Rectal smooth muscle tissue (tissue), 1 donor: ENCODE results near the gene ARPC4.
A peak's percentile ranks its signal among the peaks of the same experiment; 100 is the strongest.

Experiments used
- H3K27ac ChIP-seq: one replicate; pipeline ENCODE4 v1.7.0; 2013; ENCODE audit warnings: low read depth, low read length, inconsistent platforms
- H3K27me3 ChIP-seq: one replicate; pipeline ENCODE4 v1.7.0; 2013; ENCODE audit warnings: low read length; ENCODE audit not compliant: control insufficient read depth, insufficient read depth
- H3K36me3 ChIP-seq: one replicate; pipeline ENCODE4 v1.7.0; 2013; ENCODE audit warnings: low read length; ENCODE audit not compliant: control insufficient read depth, insufficient read depth
- H3K4me1 ChIP-seq: one replicate; pipeline ENCODE4 v1.7.0; 2013; ENCODE audit warnings: low read length; ENCODE audit not compliant: control insufficient read depth, insufficient read depth
- H3K4me3 ChIP-seq: one replicate; pipeline ENCODE4 v1.7.0; 2013; ENCODE audit warnings: low read length
- H3K9ac ChIP-seq: one replicate; pipeline ENCODE4 v1.7.0; 2013; ENCODE audit warnings: low read length

ARPC4 gene

GRCh38 chr3:9792405-9793160 lies at the start of gene ARPC4, which contains the start of gene TADA3:
TSS of gene ARPC4 (plus strand) at chr3:9793082. CDS start at chr3:9793122, 40 bp downstream.
TSS of gene TADA3 (minus strand) at chr3:9792473. CDS start at chr3:9791466, 1,007 bp downstream.
- H3K27me3 ChIP-seq, result no peaks in the 10 kb centered on the region
- H3K4me3 ChIP-seq, result peak within 1 kb of the TSS; percentile 90
- peak within 1 kb of the TSS; percentile 82 for H3K9ac ChIP-seq
- peak within 1 kb of the TSS; percentile 96 for H3K27ac ChIP-seq
- peaks cover 13% of the 10 kb centered on the region for H3K36me3 ChIP-seq
- H3K4me1 ChIP-seq, result peaks cover 20% of the 10 kb centered on the region

- H3K9ac ChIP-seq, result no peak overlapping the region
These were observed 49.3 kb upstream of the ARPC4 start for GRCh38 chr3:9743548-9743947.

GRCh38 chr3:9744162-9744561 lies 48.7 kb upstream of the ARPC4 start:
- H3K4me1 ChIP-seq, result peaks cover 3% of the 10 kb centered on the region
- H3K27ac ChIP-seq, result no peak overlapping the region
- no peak overlapping the region for H3K9ac ChIP-seq
- H3K36me3 ChIP-seq, result peaks cover 70% of the 10 kb centered on the region
- H3K4me3 ChIP-seq, result no peak overlapping the region
- H3K27me3 ChIP-seq, result no peaks in the 10 kb centered on the region

More at GRCh38 chr3:9743548-9743947, 49.3 kb upstream of the ARPC4 start:
- Histone ChIP-seq H3K4me1 (no peaks in the 10 kb centered on the region), H3K27ac (no peak overlapping the region), H3K4me3 (no peak overlapping the region), H3K27me3 (no peaks in the 10 kb centered on the region), H3K36me3 (peaks cover 77% of the 10 kb centered on the region)

GRCh38 chr3:9745521-9745920 lies 47.4 kb upstream of the ARPC4 start:
- no peak overlapping the region for H3K27ac ChIP-seq
- no peak overlapping the region for H3K4me3 ChIP-seq
- H3K9ac ChIP-seq, result no peak overlapping the region
- no peaks in the 10 kb centered on the region for H3K27me3 ChIP-seq
- H3K4me1 ChIP-seq, result peaks cover 3% of the 10 kb centered on the region
- peaks cover 61% of the 10 kb centered on the region for H3K36me3 ChIP-seq

GRCh38 chr3:9746330-9746729 lies 46.6 kb upstream of the ARPC4 start:
- Histone ChIP-seq H3K4me1 (peaks cover 11% of the 10 kb centered on the region), H3K4me3 (no peak overlapping the region), H3K9ac (no peak overlapping the region), H3K27me3 (no peaks in the 10 kb centered on the region), H3K27ac (no peak overlapping the region), H3K36me3 (peaks cover 54% of the 10 kb centered on the region)

GRCh38 chr3:9747267-9747666 lies 45.6 kb upstream of the ARPC4 start:
- Histone ChIP-seq H3K36me3 (peaks cover 54% of the 10 kb centered on the region), H3K4me1 (peaks cover 13% of the 10 kb centered on the region), H3K4me3 (no peak overlapping the region), H3K27me3 (no peaks in the 10 kb centered on the region), H3K27ac (no peak overlapping the region), H3K9ac (no peak overlapping the region)

GRCh38 chr3:9748031-9748430 lies 44.9 kb upstream of the ARPC4 start:
- Histone ChIP-seq H3K4me3 (no peak overlapping the region), H3K4me1 (peaks cover 13% of the 10 kb centered on the region), H3K9ac (no peak overlapping the region), H3K27ac (no peak overlapping the region), H3K27me3 (no peaks in the 10 kb centered on the region), H3K36me3 (peaks cover 46% of the 10 kb centered on the region)

- Histone ChIP-seq H3K4me3 (peak overlapping the region; percentile 83), H3K27me3 (no peaks in the 10 kb centered on the region), H3K9ac (peak overlapping the region; percentile 73), H3K36me3 (peaks cover 36% of the 10 kb centered on the region), H3K4me1 (peaks cover 13% of the 10 kb centered on the region), H3K27ac (peak overlapping the region; percentile 91)
These were observed 43.6 kb upstream of the ARPC4 start for GRCh38 chr3:9749296-9749644.

GRCh38 chr3:9749645-9750555 lies 43.0 kb upstream of the ARPC4 start, which contains the start of gene OGG1:
TSS of gene OGG1 (plus strand) at chr3:9749952. CDS start at chr3:9750287, 335 bp downstream.
- Histone ChIP-seq H3K9ac (peak within 1 kb of the TSS; percentile 73), H3K4me3 (peak within 1 kb of the TSS; percentile 83), H3K27me3 (no peaks in the 10 kb centered on the region), H3K27ac (peak within 1 kb of the TSS; percentile 91), H3K36me3 (peaks cover 38% of the 10 kb centered on the region), H3K4me1 (peaks cover 13% of the 10 kb centered on the region)

GRCh38 chr3:9750556-9751411 lies 42.1 kb upstream of the ARPC4 start:
- Histone ChIP-seq H3K4me1 (peaks cover 13% of the 10 kb centered on the region), H3K4me3 (peak overlapping the region; percentile 72), H3K36me3 (peaks cover 29% of the 10 kb centered on the region), H3K9ac (peak overlapping the region; percentile 20), H3K27ac (peak overlapping the region; percentile 90), H3K27me3 (no peaks in the 10 kb centered on the region)

GRCh38 chr3:9754678-9755077 lies 38.2 kb upstream of the ARPC4 start:
- Histone ChIP-seq H3K27ac (no peak overlapping the region), H3K36me3 (peaks cover 37% of the 10 kb centered on the region), H3K4me3 (no peak overlapping the region), H3K9ac (no peak overlapping the region), H3K27me3 (no peaks in the 10 kb centered on the region), H3K4me1 (peaks cover 9% of the 10 kb centered on the region)

GRCh38 chr3:9757427-9757826 lies 35.5 kb upstream of the ARPC4 start:
- H3K27me3 ChIP-seq, result no peaks in the 10 kb centered on the region
- no peak overlapping the region for H3K9ac ChIP-seq
- H3K4me1 ChIP-seq, result no peaks in the 10 kb centered on the region
- no peak overlapping the region for H3K4me3 ChIP-seq
- H3K36me3 ChIP-seq, result peaks cover 42% of the 10 kb centered on the region
- no peak overlapping the region for H3K27ac ChIP-seq
